GM19463 (cell line): ENCODE measurements around the gene MT1X.
A peak's percentile ranks its signal among the peaks of the same experiment; 100 is the strongest.
"Not testable (repeated sequence)": the region's sequence is repeated elsewhere in the genome, so short reads cannot be mapped to it uniquely, and the experiment has no call there.

ENCODE experiments used
- ATAC-seq: cut with Tn5 transposase; IDR thresholded peaks from one replicate; pipeline ENCODE4 v1.9.1; 2021; ENCODE audit warnings: mild to moderate bottlenecking, moderate library complexity; ENCODE audit not compliant: unreplicated experiment

Gene MT1X

DNA sequence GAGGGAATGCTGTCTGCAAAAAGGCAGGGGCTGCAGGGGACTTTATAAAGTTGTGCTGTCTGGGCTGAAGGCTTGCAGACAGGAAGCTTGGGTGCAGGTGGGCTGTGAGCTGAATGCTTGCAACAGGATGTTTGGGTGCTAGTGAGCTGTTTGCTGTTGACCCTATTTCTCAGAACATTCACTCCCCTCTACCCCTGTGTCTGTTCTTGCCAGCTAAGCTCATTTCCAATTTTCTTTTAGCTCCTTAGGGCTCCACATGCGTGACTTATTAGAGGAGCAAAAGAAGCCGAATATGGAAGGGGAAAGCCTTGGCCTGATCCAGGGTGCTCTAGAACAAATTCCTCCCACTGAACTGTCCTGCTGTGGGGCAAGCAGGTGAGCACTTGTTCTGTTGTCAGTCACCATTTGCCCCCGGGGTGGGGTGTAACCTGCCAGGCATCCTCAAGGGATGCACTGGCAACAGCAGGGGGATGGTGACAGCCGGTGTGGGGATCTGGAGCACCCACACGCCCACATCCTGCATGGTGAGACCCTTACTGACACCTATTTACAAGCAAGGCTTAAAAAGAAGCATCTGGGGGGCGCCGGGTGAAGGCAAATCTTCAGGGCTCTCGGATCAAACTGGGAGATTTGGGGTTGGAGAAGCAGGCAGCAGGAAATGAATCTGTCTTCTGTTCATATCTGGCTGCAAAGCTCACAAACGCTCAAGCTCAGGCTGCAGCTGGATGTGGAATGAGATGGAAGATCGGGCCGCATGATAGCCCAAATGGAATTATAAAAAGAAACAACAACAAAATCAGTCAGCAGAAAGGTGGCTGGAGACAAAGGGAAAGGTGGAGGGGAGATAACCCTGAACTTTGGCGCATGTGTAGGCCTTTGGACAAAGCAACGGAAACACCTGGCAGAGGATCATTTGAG is 26.5 kb downstream of the MT1X start:
- ATAC-seq = no peak

- no peak for ATAC-seq
Observed at GRCh38 chr16:56709443-56710040, 27.3 kb downstream of the MT1X start.

- ATAC-seq = no peak
Observed at GRCh38 chr16:56710181-56710737, 28.0 kb downstream of the MT1X start.

- ATAC-seq = no peak
Observed at GRCh38 chr16:56711862-56712261, 29.6 kb downstream of the MT1X start.

- ATAC-seq = no peak
Observed at GRCh38 chr16:56713794-56714193, 31.5 kb downstream of the MT1X start.

- no peak for ATAC-seq
Observed at GRCh38 chr16:56715126-56715525, 32.9 kb downstream of the MT1X start.

GRCh38 chr16:56716761-56717160 is 34.5 kb downstream of the MT1X start:
- no peak for ATAC-seq

DNA sequence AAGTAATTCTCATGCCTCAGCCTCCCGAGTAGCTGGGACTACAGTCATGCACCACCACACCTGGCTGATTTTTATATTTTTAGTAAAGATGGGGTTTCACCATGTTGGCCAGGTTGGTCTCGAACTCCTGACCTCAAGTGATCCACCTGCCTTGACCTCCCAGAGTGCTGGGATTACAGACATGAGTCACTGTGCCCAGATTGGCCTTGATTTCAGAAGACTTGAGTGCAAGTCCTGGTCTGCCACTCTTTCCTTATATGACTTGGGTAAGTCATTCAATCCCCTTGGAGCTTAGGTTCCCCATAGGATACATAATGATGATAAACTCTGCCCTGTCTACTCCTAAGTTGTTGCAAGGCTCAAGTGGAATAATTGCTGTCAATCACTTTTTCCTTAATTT is 35.3 kb downstream of the MT1X start:
- ATAC-seq = not testable (repeated sequence)

- ATAC-seq = no peak
Observed at GRCh38 chr16:56722200-56722842, 40.1 kb downstream of the MT1X start.

- ATAC-seq = no peak
Observed at GRCh38 chr16:56724191-56724590, 41.9 kb downstream of the MT1X start.

DNA sequence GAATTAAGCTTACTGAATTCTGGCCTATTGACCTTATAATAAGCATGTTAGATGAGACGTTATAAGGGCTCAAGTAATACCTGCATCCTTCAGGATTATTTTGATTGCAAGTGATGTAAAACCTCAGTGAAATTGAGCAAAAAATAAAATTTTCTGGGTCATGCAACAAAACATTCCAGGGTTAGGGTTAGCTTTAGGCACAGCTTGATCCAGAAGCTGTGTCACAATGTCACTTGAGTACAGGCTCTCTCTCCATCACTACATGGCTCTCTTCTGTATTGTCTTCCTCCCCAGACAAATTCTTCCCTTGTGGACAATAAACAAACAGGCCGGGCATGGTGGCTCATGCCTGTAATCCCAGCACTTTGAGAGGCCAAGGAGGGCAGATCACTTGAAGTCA is 44.0 kb downstream of the MT1X start:
- ATAC-seq = no peak

- no peak for ATAC-seq
Observed at GRCh38 chr16:56726926-56727325, 44.7 kb downstream of the MT1X start.

DNA sequence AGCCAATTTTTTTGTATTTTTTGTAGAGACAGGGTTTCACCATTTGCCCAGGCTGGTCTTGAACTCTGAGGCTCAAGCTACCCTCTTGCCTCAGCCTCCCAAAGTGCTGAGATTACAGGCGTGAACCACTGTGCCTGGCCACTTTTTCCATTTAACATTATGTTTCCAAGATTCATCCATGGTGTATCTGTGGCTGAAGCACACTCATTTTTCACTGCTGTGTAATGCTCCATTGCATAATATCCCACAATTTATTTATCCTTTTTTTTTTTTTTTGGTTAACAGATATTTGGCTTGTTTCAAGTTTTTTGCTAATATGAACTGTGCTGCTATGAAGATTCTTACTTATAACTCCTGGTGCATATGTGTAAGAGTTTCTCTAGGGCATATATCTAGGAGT is 45.8 kb downstream of the MT1X start:
- no peak for ATAC-seq

DNA sequence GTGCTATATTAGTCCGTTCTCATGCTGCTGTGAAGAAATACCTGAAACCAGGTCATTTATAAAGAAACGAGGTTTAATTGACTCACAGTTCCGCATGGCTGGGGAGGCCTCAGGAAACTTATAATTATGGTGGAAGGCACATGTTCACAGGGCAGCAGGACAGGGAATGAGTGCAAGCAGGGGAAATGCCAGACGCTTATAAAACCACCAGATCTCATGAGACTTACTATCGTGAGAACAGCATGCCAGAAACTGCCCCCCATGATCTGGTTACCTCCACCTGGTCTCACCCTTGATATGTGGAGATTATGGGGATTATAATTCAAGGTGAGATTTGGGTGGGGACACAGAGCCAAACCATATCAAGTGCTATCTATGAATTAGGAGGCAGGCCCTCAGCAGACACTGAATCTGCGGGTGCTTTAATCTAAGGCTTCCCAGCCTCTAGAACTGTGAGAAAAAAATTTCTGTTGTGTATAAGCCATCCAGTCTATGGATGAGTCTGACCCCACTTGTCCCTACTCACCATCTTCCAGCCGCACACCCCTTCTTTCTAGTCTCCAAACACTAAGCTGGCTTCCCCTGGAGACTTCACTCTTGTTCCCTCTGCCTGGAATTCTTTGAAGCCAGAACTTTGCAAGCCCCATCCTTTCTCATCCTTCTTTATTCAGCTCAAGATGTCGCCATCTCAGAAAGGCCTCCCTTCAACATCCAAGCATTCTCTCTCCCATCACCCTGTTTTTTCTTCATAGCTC is 46.9 kb downstream of the MT1X start:
- no peak for ATAC-seq

GRCh38 chr16:56729735-56730662 is 47.7 kb downstream of the MT1X start, which contains the start of gene NUP93:
Gene NUP93 (plus strand): TSS chr16:56730129. CDS start chr16:56748248, 18,119 bp downstream.
- ATAC-seq = peak; percentile 70

- ATAC-seq = peak; percentile 58
Observed at GRCh38 chr16:56732366-56732765, 50.1 kb downstream of the MT1X start.

GRCh38 chr16:56732832-56733231 is 50.6 kb downstream of the MT1X start:
- ATAC-seq = peak; percentile 53
